Activated CD4-positive, alpha-beta T cell treated with anti-CD3 and anti-CD28 coated beads, Interleukin-2, amount 10 ng/mL, durations not matched to agents 7 days and 5 days (primary cell): Measurements from ENCODE around the gene CES3. TPM values are rescaled to one million over a fixed set of nuclear protein-coding genes. Genes with fewer than 3 reads are reported as not detected.

Experiments
- CTCF ChIA-PET: fragments of 350-600 bp; sonication (Branson Sonifier 250); formaldehyde crosslinking; loops from one replicate; lab custom pipeline; 2021; ENCODE audit warnings: antibody characterized with exemption; lab: Charles Lee
- POLR2A ChIA-PET: fragments of 350-600 bp; sonication (Branson Sonifier 250); formaldehyde crosslinking; loops from one replicate; lab custom pipeline; 2021; ENCODE audit warnings: antibody characterized with exemption; lab: Charles Lee
- DNase-seq: peaks from one replicate; pipeline ENCODE4 v3.0.0-alpha.2; 2020
- H3K27ac Mint-ChIP-seq: one replicate; pipeline ENCODE4 v1.8.0; 2021; ENCODE audit warnings: mild to moderate bottlenecking, moderate library complexity, mixed read lengths
- H3K27me3 Mint-ChIP-seq: one replicate; pipeline ENCODE4 v1.8.0; 2021; ENCODE audit warnings: mixed read lengths
- H3K36me3 Mint-ChIP-seq: one replicate; pipeline ENCODE4 v1.8.0; 2021; ENCODE audit warnings: low read depth, mixed read lengths
- H3K4me1 Mint-ChIP-seq: one replicate; pipeline ENCODE4 v1.8.0; 2021; ENCODE audit warnings: mixed read lengths
- H3K4me3 Mint-ChIP-seq: one replicate; pipeline ENCODE4 v1.8.0; 2021; ENCODE audit warnings: mild to moderate bottlenecking, moderate library complexity, mixed read lengths
- H3K9me3 Mint-ChIP-seq: one replicate; pipeline ENCODE4 v1.8.0; 2021; ENCODE audit warnings: mixed read lengths
- total RNA-seq, 2 experiments: library from RNA; stranded (reverse); gene quantifications; one replicate each; pipeline ENCODE4 v1.2.3, GENCODE V29; 2021

Gene CES3, protein sequence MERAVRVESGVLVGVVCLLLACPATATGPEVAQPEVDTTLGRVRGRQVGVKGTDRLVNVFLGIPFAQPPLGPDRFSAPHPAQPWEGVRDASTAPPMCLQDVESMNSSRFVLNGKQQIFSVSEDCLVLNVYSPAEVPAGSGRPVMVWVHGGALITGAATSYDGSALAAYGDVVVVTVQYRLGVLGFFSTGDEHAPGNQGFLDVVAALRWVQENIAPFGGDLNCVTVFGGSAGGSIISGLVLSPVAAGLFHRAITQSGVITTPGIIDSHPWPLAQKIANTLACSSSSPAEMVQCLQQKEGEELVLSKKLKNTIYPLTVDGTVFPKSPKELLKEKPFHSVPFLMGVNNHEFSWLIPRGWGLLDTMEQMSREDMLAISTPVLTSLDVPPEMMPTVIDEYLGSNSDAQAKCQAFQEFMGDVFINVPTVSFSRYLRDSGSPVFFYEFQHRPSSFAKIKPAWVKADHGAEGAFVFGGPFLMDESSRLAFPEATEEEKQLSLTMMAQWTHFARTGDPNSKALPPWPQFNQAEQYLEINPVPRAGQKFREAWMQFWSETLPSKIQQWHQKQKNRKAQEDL
- total RNA-seq, result 1 to 10 TPM; 5.9 to 6.4 TPM

DNA sequence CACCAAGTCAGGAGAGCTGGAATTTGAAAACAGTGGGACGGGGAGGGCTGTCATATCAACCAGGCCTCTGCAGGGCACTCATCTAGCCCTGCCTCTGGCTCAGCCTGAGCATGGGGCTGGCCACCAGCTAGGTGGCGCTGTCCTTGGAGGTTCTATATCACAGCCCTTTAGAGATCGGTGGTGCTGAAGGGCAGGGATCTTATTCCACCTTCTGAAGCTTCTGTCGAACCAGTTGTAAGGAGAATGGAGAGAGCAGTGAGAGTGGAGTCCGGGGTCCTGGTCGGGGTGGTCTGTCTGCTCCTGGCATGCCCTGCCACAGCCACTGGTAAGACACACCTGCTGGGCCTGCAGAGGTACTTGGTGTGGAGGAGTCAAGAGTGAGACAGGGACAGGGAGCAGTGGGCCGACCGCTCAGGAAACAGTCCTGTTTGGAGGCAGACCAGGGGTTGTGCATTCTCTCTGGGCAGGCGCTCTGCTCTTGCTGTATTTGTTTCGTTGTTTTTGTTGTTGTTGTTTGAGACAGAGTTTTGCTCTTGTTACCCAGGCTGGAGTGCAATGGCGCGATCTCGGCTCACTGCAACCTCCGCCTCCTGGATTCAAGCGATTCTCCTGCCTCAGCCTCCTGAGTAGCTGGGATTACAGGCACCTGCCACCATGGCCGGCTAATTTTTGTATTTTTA is at the start of gene CES3:
Gene CES3, plus strand, starts transcription at position 202 of the 680 bp plus-strand sequence. Its CDS starts 42 bp downstream, at position 244.
- H3K4me3 Mint-ChIP-seq, result peak within 1 kb of the TSS; percentile 63

DNA sequence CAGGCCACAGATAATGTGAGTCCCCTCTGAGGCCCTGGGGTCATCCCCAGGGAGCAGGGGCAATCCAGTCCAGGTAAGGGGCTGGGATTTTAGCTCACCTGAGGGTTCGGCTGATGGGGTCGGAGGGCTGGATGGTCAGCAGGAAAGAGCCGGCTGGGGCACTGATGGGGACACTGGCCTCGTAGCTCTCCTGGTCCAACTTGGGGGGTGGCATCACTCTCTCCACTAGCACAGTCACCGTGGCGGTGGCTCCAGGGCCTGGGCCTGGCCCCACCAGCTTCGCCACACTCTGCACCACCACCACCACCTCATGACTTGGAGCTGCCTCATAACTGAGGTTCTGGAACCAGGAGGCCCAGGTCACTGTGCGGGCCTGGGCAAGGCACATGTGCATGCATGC is 49.3 kb upstream of the CES3 start:
- ChIA-PET CTCF (interaction anchor here (0.8 to 3.1 kb wide), 5 partner anchors 10 to 80 kb away, joined by 3 to 13 read pairs (median 3); no protein-coding TSS in a partner anchor), POLR2A (no interaction called here)
- H3K36me3 Mint-ChIP-seq, result no peaks in the 10 kb centered on the region
- H3K4me1 Mint-ChIP-seq, result no peaks in the 10 kb centered on the region
- no peak overlapping the region for H3K27ac Mint-ChIP-seq
- no peaks in the 10 kb centered on the region for H3K9me3 Mint-ChIP-seq
- peaks cover 6% of the 10 kb centered on the region for H3K27me3 Mint-ChIP-seq
- H3K4me3 Mint-ChIP-seq, result no peak overlapping the region
- DNase-seq, result no peak

More for the DNA sequence above, at the start of gene CES3:
- DNase-seq, result peak; percentile 75
- CTCF ChIA-PET, result interaction anchor here (0.5 to 4.5 kb wide), 20 partner anchors 9 to 214 kb away, joined by 3 to 19 read pairs (median 4); partner anchors contain the start of genes CDH16 and PHAF1
- no peaks in the 10 kb centered on the region for H3K36me3 Mint-ChIP-seq
- peak within 1 kb of the TSS; percentile 91 for H3K27ac Mint-ChIP-seq
- H3K9me3 Mint-ChIP-seq, result no peaks in the 10 kb centered on the region
- no peaks in the 10 kb centered on the region for H3K27me3 Mint-ChIP-seq
- peaks cover 44% of the 10 kb centered on the region for H3K4me1 Mint-ChIP-seq
- POLR2A ChIA-PET, result no interaction called here

DNA sequence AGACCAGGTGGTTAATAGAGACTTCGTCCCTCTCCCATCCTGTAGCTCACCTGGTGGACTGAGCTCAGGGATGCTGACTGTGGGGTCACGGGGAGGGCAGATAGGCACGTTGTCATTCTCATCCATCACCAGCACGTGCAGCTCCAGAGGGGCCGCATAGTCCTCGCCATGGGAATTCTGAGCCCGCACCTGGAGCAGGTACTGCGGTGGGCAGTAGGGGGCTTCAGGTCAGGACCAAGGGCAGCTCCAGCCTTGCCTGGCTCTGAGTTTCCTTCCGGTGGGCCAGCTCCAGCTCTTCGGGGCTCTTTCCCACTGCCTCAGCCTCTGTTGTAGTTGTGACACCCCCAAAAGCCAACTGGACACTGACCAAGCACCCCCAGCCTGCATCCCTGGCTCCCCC is 48.0 kb upstream of the CES3 start:
- Mint-ChIP-seq H3K4me1 (no peaks in the 10 kb centered on the region), H3K27me3 (peaks cover 6% of the 10 kb centered on the region), H3K9me3 (no peaks in the 10 kb centered on the region), H3K4me3 (no peak overlapping the region), H3K27ac (no peak overlapping the region), H3K36me3 (no peaks in the 10 kb centered on the region)
- ChIA-PET POLR2A (no interaction called here), CTCF (interaction anchor here (0.8 to 1.5 kb wide), 3 partner anchors 9 to 242 kb away, joined by 3 to 4 read pairs (median 3); no protein-coding TSS in a partner anchor)
- DNase-seq, result no peak

DNA sequence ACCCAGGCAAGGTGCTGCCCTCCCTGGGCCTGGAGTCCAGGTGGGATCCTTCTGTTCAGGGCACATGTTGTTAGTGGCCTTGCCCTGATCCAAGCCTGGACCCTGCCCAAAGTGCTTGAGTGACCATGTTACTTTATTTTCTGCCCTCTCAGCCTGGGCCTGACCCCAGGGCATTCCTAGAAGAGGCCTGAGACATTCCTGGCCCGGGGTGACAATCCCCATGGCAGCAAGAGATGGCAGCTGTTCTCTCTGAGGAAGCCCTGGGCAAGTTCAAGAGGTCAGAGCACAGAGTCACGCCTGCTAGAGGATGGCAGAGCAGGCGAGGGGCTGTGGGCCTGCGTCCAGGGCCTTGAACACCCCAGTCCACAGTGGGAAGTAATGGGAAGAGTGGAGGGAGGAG is 47.4 kb upstream of the CES3 start:
- Mint-ChIP-seq H3K4me3 (no peak overlapping the region), H3K27ac (no peak overlapping the region), H3K9me3 (no peaks in the 10 kb centered on the region), H3K27me3 (peaks cover 6% of the 10 kb centered on the region), H3K4me1 (no peaks in the 10 kb centered on the region), H3K36me3 (no peaks in the 10 kb centered on the region)
- ChIA-PET CTCF (interaction anchor here (1.1 to 1.5 kb wide), 2 partner anchors 9 to 15 kb away, joined by 3 to 4 read pairs; no protein-coding TSS in a partner anchor), POLR2A (no interaction called here)
- DNase-seq, result no peak

DNA sequence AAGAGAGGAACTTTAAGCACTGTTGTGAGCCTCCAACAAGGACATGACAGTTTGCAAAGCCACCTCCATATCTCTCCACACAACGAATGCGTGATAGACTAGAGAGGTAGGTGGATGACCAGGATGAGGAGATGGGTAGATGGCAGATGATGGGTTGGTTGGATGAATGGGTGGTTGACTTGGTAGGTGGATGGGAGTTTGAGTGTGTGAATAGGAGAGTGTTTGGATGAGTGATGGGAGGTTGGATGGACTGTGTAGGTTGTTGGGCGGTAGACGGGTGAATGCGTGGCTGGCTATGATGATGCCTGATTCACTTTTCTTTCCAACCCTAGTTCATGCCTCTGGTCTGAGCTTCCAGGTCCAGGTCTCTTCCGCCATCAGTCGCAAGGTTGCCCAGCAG is 46.5 kb upstream of the CES3 start:
- CTCF ChIA-PET, result interaction anchor here (1.1 kb wide), 1 partner anchor 9 kb away, joined by 5 read pairs; no protein-coding TSS in a partner anchor
- no peak for DNase-seq
- POLR2A ChIA-PET, result interaction anchor here (0.6 kb wide), 1 partner anchor 1362 kb away, joined by 3 read pairs; no protein-coding TSS in a partner anchor
- Mint-ChIP-seq H3K36me3 (no peaks in the 10 kb centered on the region), H3K27ac (peak overlapping the region; percentile 3), H3K4me3 (no peak overlapping the region), H3K9me3 (no peaks in the 10 kb centered on the region), H3K27me3 (peaks cover 9% of the 10 kb centered on the region), H3K4me1 (no peaks in the 10 kb centered on the region)

DNA sequence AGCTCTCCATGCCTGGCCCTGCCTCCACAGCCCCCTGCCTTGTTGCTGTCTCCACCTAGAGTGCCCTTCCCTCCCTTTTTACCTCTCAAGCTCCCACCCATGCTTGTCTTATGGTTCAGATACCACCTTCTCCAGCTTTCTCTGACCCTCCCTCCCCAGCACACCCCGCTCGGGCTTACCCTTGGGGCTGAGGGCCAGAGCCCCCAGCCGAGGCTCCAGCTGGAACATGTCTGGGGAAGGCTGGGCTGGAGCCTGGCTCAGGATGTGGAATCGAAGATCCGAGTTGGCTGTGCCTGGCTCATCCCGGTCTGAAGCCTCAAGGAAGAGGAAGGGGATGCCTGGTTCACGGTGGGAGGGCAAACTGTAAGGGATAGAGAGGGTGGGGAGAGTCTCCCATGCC is 46.0 kb upstream of the CES3 start:
- POLR2A ChIA-PET, result interaction anchor here (0.6 kb wide), 1 partner anchor 1361 kb away, joined by 3 read pairs; no protein-coding TSS in a partner anchor
- Mint-ChIP-seq H3K4me3 (no peak overlapping the region), H3K4me1 (no peaks in the 10 kb centered on the region), H3K36me3 (no peaks in the 10 kb centered on the region), H3K27ac (no peak overlapping the region), H3K27me3 (peaks cover 7% of the 10 kb centered on the region), H3K9me3 (no peaks in the 10 kb centered on the region)
- DNase-seq, result no peak
- CTCF ChIA-PET, result interaction anchor here (1.1 kb wide), 1 partner anchor 10 kb away, joined by 5 read pairs; no protein-coding TSS in a partner anchor

DNA sequence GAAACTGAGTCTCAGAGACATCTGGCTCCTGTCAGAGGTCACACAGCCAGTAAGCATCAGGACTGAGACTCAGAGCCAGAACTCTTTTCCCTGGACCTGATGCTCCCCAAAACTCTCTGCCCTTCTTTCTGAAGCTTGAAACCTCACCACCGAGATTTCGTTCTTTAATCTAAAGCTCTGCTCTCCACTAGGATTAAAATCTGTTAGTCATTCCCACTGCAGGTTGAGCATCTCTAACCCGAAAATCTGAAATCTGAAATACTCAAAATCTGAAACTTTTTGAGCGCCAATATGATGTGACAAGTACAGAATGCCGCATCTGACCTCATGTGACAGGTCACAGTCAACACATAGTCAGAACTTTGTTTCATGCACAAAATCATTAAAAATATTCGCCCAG is 44.5 kb upstream of the CES3 start:
- Mint-ChIP-seq H3K4me3 (no peak overlapping the region), H3K27ac (no peak overlapping the region), H3K4me1 (no peaks in the 10 kb centered on the region), H3K36me3 (no peaks in the 10 kb centered on the region), H3K27me3 (peaks cover 13% of the 10 kb centered on the region), H3K9me3 (no peaks in the 10 kb centered on the region)
- ChIA-PET POLR2A (no interaction called here), CTCF (interaction anchor here (1.1 to 2.0 kb wide), 3 partner anchors 9 to 12 kb away, joined by 3 to 6 read pairs (median 4); no protein-coding TSS in a partner anchor)
- DNase-seq, result no peak

DNA sequence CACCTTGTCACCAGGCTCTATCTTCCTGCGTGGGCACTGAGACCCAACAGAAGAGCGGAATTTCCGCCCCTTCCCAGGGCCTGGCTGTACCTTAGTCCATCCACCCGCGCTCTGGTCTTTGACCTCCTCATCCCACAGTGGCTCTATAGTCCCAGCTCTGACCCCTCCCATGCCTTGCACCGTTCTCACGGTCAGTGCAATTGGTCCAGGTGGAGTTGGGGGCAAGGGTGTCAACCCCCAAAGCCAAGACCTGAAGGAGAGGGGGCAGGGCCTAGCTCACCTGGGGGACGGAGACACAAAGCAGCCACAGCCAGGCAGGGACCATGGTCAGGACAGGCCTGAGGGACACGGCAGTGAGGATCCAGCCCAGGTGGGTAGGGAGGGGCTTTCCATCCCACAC is 43.3 kb upstream of the CES3 start:
- Mint-ChIP-seq H3K27ac (no peak overlapping the region), H3K36me3 (no peaks in the 10 kb centered on the region), H3K4me3 (no peak overlapping the region), H3K4me1 (no peaks in the 10 kb centered on the region), H3K27me3 (peaks cover 13% of the 10 kb centered on the region), H3K9me3 (no peaks in the 10 kb centered on the region)
- POLR2A ChIA-PET, result no interaction called here
- CTCF ChIA-PET, result interaction anchor here (0.7 to 3.1 kb wide), 7 partner anchors 8 to 59 kb away, joined by 3 to 12 read pairs (median 4); no protein-coding TSS in a partner anchor
- no peak for DNase-seq

DNA sequence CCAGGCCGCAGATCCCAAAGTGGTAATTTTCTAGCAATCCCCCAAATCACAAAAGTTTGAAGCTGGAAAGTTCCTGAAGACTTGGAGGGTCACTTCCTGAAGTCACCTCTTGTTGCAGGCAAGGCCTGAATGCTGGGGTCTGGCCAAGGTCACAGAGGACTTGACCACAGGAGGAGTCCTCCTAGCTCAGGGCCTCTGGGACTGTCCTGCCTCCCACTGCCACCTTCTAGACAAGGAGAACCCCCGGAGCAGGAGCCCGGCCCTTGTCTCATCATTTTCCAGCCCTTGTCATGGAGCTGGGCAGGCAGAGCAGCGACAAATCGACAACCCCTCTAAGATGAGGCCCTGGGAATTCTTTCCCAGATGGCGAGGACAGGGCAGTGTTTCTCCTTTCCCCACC is 42.7 kb upstream of the CES3 start:
- H3K4me1 Mint-ChIP-seq, result no peaks in the 10 kb centered on the region
- ChIA-PET CTCF (interaction anchor here (0.6 to 3.1 kb wide), 8 partner anchors 10 to 88 kb away, joined by 3 to 12 read pairs (median 4); partner anchors contain the start of genes CES3, NAE1 and PDP2), POLR2A (no interaction called here)
- no peak overlapping the region for H3K4me3 Mint-ChIP-seq
- H3K27ac Mint-ChIP-seq, result no peak overlapping the region
- DNase-seq, result no peak
- H3K9me3 Mint-ChIP-seq, result no peaks in the 10 kb centered on the region
- H3K27me3 Mint-ChIP-seq, result peaks cover 18% of the 10 kb centered on the region
- H3K36me3 Mint-ChIP-seq, result no peaks in the 10 kb centered on the region

DNA sequence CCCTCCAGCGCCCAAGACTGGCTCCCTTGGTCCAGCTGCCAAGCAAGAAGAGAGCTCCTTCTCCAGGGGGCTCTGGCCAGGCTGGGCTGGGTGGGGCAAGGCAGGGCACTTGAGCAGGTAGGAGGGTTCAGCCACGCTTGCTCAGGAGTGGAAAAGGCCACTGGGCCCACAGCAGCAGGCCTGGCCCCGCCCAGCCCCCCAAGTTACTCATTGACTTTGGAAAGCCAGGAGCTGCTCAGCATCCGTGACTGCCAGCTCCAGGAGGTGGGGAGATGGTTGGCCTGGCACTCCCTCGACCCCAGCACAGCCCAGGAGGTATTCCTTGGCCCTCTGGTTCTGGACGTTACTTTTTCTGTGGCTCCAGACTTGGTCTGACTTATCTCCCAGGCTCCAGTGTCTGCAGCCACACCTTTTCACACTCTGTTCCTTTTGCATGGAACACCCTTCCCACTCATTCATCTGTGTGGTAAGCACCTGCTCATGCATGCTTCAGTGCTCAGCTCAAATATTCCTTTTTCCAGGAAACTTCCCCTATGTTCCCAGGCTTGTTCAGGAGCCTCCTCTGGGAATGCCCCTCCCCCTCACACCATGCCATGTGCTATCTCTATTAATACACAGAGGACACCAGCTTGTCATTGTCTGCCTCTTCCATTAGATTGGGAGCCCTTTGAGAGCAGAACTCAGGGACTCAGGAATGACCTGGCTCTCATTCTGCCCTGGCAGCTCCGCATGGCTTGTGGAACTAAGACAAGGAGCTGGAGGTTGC is 42.1 kb upstream of the CES3 start, which contains the start of gene CDH16:
Gene CDH16, minus strand, starts transcription at position 83 of the 766 bp plus-strand sequence. CDS start 820 bp downstream, outside the sequence.
- H3K27ac Mint-ChIP-seq, result no peak within 1 kb of the TSS
- DNase-seq, result no peak
- H3K27me3 Mint-ChIP-seq, result peaks cover 24% of the 10 kb centered on the region
- H3K4me1 Mint-ChIP-seq, result peaks cover 4% of the 10 kb centered on the region
- H3K36me3 Mint-ChIP-seq, result no peaks in the 10 kb centered on the region
- no peaks in the 10 kb centered on the region for H3K9me3 Mint-ChIP-seq
- no peak within 1 kb of the TSS for H3K4me3 Mint-ChIP-seq
- ChIA-PET POLR2A (no interaction called here), CTCF (interaction anchor here (0.6 to 3.1 kb wide), 10 partner anchors 10 to 88 kb away, joined by 3 to 12 read pairs (median 4); partner anchors contain the start of genes CES3, NAE1 and PDP2)

DNA sequence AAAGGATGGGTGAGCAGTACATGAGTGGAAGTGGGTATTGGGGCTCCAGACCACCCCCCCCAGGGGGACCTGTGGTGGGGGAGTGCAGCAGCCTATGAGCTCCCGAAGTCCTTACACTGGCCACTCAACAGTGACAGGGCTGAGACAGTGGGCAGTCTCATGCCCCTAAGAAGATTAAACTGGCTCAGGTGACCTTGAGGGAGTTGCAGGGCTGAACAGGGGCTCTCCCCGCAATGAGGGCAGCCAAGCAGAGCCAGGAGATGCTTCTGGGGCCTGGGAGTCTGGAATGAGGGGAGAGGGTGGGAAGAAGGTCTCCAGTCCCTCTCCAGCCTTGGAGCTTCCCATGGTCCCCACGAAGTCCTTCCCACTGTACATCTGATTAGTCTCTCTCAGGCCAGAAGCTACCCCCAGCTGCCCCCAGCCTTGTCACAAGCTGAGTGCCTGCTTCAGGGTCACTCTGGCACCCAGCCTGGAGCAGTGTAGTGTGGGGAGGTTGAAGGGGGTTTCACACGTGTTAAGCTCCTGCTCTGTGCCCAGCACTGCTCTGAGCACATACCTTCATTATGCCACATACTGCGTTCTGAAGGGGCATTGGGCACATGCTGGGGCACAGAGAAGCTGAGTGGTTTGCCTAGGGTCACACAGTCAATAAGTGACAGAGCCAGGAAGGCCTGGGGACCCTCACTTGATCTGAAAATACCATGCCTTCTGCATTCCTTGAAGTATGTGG is 41.3 kb upstream of the CES3 start:
- no peak for DNase-seq
- Mint-ChIP-seq H3K36me3 (no peaks in the 10 kb centered on the region), H3K27ac (no peak overlapping the region), H3K27me3 (peaks cover 27% of the 10 kb centered on the region), H3K4me3 (no peak overlapping the region), H3K9me3 (no peaks in the 10 kb centered on the region), H3K4me1 (peaks cover 6% of the 10 kb centered on the region)
- POLR2A ChIA-PET, result no interaction called here
- CTCF ChIA-PET, result interaction anchor here (1.3 to 3.1 kb wide), 5 partner anchors 9 to 89 kb away, joined by 3 to 12 read pairs (median 5); partner anchors contain the start of gene NAE1
